K562 (cell line): ENCODE data around the gene C1orf174. TPM values are rescaled to one million over a fixed set of nuclear protein-coding genes. Genes with fewer than 3 reads are reported as not detected.
A peak's percentile ranks its signal among the peaks of the same experiment; 100 is the strongest.

Experiments used
- AFF1 ChIP-seq, 2 experiments: fragments of 450-650 bp; IDR thresholded peaks; 2 replicates each; pipeline ENCODE4 v1.6.1; 2018; ENCODE audit warnings: mild to moderate bottlenecking in 2 of 2, low read depth in 1 of 2; ENCODE audit not compliant: partially characterized antibody in 2 of 2
- CBX1 ChIP-seq: sonication (generic); IDR thresholded peaks from 2 replicates; pipeline ENCODE4 v1.6.1; 2016; ENCODE audit warnings: antibody characterized with exemption, low read depth, mild to moderate bottlenecking
- HOMEZ ChIP-seq: fragments of 250-450 bp; sonication (Bioruptor Pico); IDR thresholded peaks from 2 replicates; pipeline ENCODE4 v1.4.0; 2020; ENCODE audit warnings: mild to moderate bottlenecking, moderate library complexity
- HSF4 ChIP-seq: fragments of 250-450 bp; sonication (Bioruptor Pico); IDR thresholded peaks from 2 replicates; pipeline ENCODE4 v2.1.2; 2022; ENCODE audit warnings: mild to moderate bottlenecking, moderate library complexity, borderline replicate concordance
- PRDM10 ChIP-seq: fragments of 450-650 bp; IDR thresholded peaks from 2 replicates; pipeline ENCODE4 v1.6.1; 2018; ENCODE audit not compliant: partially characterized antibody
- RBM14 ChIP-seq: fragments of 200-400 bp; formaldehyde crosslinking; IDR thresholded peaks from 2 replicates; pipeline ENCODE4 v1.6.1; 2018; ENCODE audit warnings: low read depth, mild to moderate bottlenecking, low read length, moderate library complexity, borderline replicate concordance; ENCODE audit not compliant: insufficient read depth
- RBM34 ChIP-seq: fragments of 200-400 bp; formaldehyde crosslinking; IDR thresholded peaks from 2 replicates; pipeline ENCODE4 v1.6.1; 2018; ENCODE audit warnings: low read length, borderline replicate concordance; ENCODE audit not compliant: insufficient read depth
- RFX1 ChIP-seq: fragments of 450-650 bp; IDR thresholded peaks from 2 replicates; pipeline ENCODE4 v1.6.1; 2016; ENCODE audit warnings: mild to moderate bottlenecking, moderate library complexity
- RFX7 ChIP-seq: fragments of 250-450 bp; sonication (Bioruptor Pico); IDR thresholded peaks from 2 replicates; pipeline ENCODE4 v1.5.1; 2021; ENCODE audit warnings: mild to moderate bottlenecking
- ZBTB33 ChIP-seq: sonication (generic); formaldehyde crosslinking; IDR thresholded peaks from 2 replicates; pipeline ENCODE4 v1.8.1; 2023; ENCODE audit warnings: mild to moderate bottlenecking, missing genetic modification reagents
- ZNF121 ChIP-seq: sonication (generic); formaldehyde crosslinking; conservative IDR thresholded peaks from 2 replicates; pipeline ENCODE4 v1.8.0; 2022; ENCODE audit warnings: missing genetic modification reagents
- ZNF165 ChIP-seq: fragments of 250-450 bp; sonication (Bioruptor Pico); IDR thresholded peaks from 2 replicates; pipeline ENCODE4 v1.4.0; 2020; ENCODE audit warnings: borderline replicate concordance
- ZNF24 ChIP-seq: fragments of 450-650 bp; IDR thresholded peaks from 2 replicates; pipeline ENCODE4 v1.6.1; 2016
- ZNF311 ChIP-seq: fragments of 250-450 bp; sonication (Bioruptor Pico); IDR thresholded peaks from 2 replicates; pipeline ENCODE4 v1.4.0; 2020; ENCODE audit warnings: mild to moderate bottlenecking, moderate library complexity
- ZNF384 ChIP-seq: IDR thresholded peaks from 2 replicates; pipeline ENCODE4 v1.6.1; 2012; ENCODE audit warnings: low read depth, low read length, improper control_type of control experiment
- ZNF445 ChIP-seq: fragments of 250-450 bp; sonication (Bioruptor Pico); IDR thresholded peaks from 2 replicates; pipeline ENCODE4 v1.4.0; 2020; ENCODE audit warnings: low read depth, mild to moderate bottlenecking, moderate library complexity
- polyA plus RNA-seq, 8 experiments: library from polyadenylated mRNA; depleted of rRNA in 4 of 8; stranded (reverse) in 5 of 8; unstranded in 3 of 8; fragments of >200 nt; fragmentation: Nextera tagmentation in 2 of 8; fragmentation: Illumina TruSeq in 1 of 8; extraction: Ambion mirVana in 2 of 8; extraction: Trizol in 1 of 8; gene quantifications; 2 replicates each; pipeline versions ENCODE4 v1.2.1 to v1.2.3, GENCODE V29; 2011 to 2014; ENCODE audit warnings: inconsistent platforms in 1 of 8, missing spikeins in 1 of 8
- total RNA-seq, 7 experiments: library from RNA; depleted of rRNA in 6 of 7; stranded (reverse); fragments of >200 nt in 6 of 7; fragmentation: Illumina TruSeq in 2 of 7; extraction: Trizol in 2 of 7; gene quantifications; 2 replicates each; pipeline versions ENCODE4 v1.2.1 to v1.2.3, GENCODE V29; 2011 to 2021; ENCODE audit warnings: low replicate concordance in 1 of 7

C1orf174 gene
- total and polyA plus RNA-seq, 9 of the 15 experiments (the other 6 are each of a cell fraction or from before 2014, with no cell fraction given), result 38.5 to 64.9 (median 45.4) TPM

GRCh38 chr1:3900150-3900968 is at the start of gene C1orf174 (continued):
- no peak; the same call in 1 of the 2 replicates for TF ChIP-seq ZBTB33 (CRISPR knock-in tag)
- peak; percentile 43 to 61 for TF ChIP-seq AFF1 (IDR thresholded peaks at IDR 0.05; ENCODE audit: low read depth in 1 of 2, partially characterized antibody in 2 of 2)
- TF ChIP-seq RBM34, result no peak
- peak; percentile 47 for TF ChIP-seq ZNF384
- peak; percentile 38; the same call in 1 of the 2 replicates for TF ChIP-seq ZNF121 (CRISPR knock-in tag)
- peak; percentile 79 for TF ChIP-seq CBX1
- TF ChIP-seq HSF4, result no peak
- peak; percentile 60; the same call in 1 of the 2 replicates for TF ChIP-seq ZNF311 (CRISPR knock-in tag)
- peak; percentile 88 for TF ChIP-seq PRDM10
- no peak for TF ChIP-seq HOMEZ
- no peak for TF ChIP-seq ZNF445
- TF ChIP-seq RFX1, result no peak
- no peak for TF ChIP-seq RBM14
- no peak for TF ChIP-seq RFX7 (CRISPR knock-in tag)
- TF ChIP-seq ZNF24, result no peak
- TF ChIP-seq ZNF165 (CRISPR knock-in tag), result no peak; the same call in 1 of the 2 replicates
